ENCODE results near the gene PLOD1.
A peak's percentile ranks its signal among the peaks of the same experiment; 100 is the strongest.

PLOD1 gene

DNA sequence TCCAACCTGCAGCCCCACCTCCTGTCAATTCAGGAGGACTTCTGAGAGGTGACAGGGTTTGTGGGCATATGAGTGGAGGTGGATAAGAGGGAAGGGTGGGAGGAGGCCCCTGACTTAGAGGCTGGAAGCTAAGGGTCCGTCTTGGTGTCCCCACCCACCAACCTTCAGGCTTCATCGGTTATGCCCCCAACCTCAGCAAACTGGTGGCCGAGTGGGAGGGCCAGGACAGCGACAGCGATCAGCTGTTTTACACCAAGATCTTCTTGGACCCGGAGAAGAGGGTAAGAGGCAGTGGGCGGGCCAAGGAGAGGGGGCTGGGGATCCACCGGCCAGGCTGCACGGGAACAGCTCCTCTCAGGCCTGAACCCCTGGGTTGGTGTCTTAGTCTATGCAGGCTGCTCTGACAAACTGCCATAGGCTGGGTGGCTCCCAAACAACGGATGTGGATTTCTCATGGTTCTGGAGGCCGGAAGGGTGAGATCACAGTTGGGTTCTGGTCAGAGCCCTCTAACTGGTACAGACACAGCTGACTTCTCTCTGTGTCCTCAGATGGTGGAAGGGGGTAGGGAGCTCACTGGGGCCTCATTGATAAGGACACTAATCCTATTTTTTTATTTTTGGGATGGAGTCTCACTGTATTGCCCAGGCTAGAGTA lies 18.1 kb downstream of the PLOD1 start:
- no peaks in the 10 kb centered on the region for H3K9me3 ChIP-seq (ENCODE audit: control insufficient read depth in 2 of 2, low read length in 2 of 2)
- peaks cover 8 to 13% of the 10 kb centered on the region in 2 donors for H3K36me3 ChIP-seq (ENCODE audit: control insufficient read depth in 2 of 2, insufficient read depth in 2 of 2, low read length in 2 of 2)
- H3K4me3 ChIP-seq (ENCODE audit: low read length in 2 of 2) = no peak overlapping the region
- H3K27ac ChIP-seq (ENCODE audit: low read depth in 2 of 2, low read length in 2 of 2) = no peak overlapping the region
- H3K9ac ChIP-seq (ENCODE audit: low read depth in 1 of 2, low read length in 2 of 2) = no peak overlapping the region
- no peaks in the 10 kb centered on the region for H3K4me1 ChIP-seq (ENCODE audit: control insufficient read depth in 2 of 2, insufficient read depth in 2 of 2, low read length in 2 of 2)
- no peaks in the 10 kb centered on the region for H3K27me3 ChIP-seq (ENCODE audit: control insufficient read depth in 2 of 2, insufficient read depth in 2 of 2, low read length in 2 of 2)

DNA sequence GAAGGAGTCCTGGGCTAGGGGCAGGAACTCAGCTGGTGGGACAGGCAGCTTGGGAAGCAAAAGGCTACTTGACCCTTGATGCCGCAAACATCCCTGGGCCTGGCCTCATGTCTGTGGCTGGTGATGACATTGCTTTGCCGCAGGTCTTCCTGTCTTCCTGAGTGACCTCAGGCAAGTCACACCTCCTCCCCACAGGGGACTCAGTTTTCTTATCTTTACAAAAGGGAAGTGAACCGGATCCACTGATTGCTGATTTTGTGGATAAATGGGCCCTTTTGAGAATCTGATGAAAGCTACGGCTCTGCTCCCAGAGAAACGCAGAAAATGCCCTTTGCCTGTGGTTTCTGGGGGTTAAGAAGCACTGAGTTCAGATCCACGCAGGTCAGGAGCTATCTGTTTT lies 20.7 kb downstream of the PLOD1 start:
- Histone ChIP-seq H3K9me3 (ENCODE audit: control insufficient read depth in 2 of 2, low read length in 2 of 2) (no peaks in the 10 kb centered on the region), H3K4me3 (ENCODE audit: low read length in 2 of 2) (no peak overlapping the region), H3K4me1 (ENCODE audit: control insufficient read depth in 2 of 2, insufficient read depth in 2 of 2, low read length in 2 of 2) (no peaks in the 10 kb centered on the region), H3K36me3 (ENCODE audit: control insufficient read depth in 2 of 2, insufficient read depth in 2 of 2, low read length in 2 of 2) (peaks cover 8 to 13% of the 10 kb centered on the region in 2 donors), H3K9ac (ENCODE audit: low read depth in 1 of 2, low read length in 2 of 2) (no peak overlapping the region), H3K27me3 (ENCODE audit: control insufficient read depth in 2 of 2, insufficient read depth in 2 of 2, low read length in 2 of 2) (no peaks in the 10 kb centered on the region), H3K27ac (ENCODE audit: low read depth in 2 of 2, low read length in 2 of 2) (no peak overlapping the region)

DNA sequence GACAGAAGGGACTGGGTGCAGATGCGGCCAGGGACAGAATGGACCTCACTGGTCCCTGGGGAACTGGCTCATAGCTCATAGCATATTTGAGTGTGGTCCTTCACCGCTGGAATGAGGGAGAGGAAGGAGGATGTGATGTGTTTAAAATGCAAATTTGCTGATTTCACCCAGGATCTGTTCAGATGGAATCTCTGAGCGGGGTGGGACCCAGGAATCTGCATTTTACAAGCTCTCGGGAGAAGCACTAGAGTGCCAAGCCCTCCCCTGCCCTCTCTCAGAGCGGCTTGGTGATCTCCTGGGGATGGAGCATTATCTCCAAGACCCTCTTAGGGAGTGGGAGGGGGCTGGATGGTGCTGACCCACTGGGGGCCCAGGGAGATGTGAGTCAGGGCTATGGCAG lies 22.9 kb downstream of the PLOD1 start:
- Histone ChIP-seq H3K4me3 (ENCODE audit: low read length in 2 of 2) (no peak overlapping the region), H3K36me3 (ENCODE audit: control insufficient read depth in 2 of 2, insufficient read depth in 2 of 2, low read length in 2 of 2) (peaks cover 5 to 9% of the 10 kb centered on the region in 2 donors), H3K9me3 (ENCODE audit: control insufficient read depth in 2 of 2, low read length in 2 of 2) (no peaks in the 10 kb centered on the region), H3K27me3 (ENCODE audit: control insufficient read depth in 2 of 2, insufficient read depth in 2 of 2, low read length in 2 of 2) (no peaks in the 10 kb centered on the region), H3K27ac (ENCODE audit: low read depth in 2 of 2, low read length in 2 of 2) (no peak overlapping the region), H3K9ac (ENCODE audit: low read depth in 1 of 2, low read length in 2 of 2) (no peak overlapping the region), H3K4me1 (ENCODE audit: control insufficient read depth in 2 of 2, insufficient read depth in 2 of 2, low read length in 2 of 2) (peaks cover 3 to 5% of the 10 kb centered on the region in 2 donors)

DNA sequence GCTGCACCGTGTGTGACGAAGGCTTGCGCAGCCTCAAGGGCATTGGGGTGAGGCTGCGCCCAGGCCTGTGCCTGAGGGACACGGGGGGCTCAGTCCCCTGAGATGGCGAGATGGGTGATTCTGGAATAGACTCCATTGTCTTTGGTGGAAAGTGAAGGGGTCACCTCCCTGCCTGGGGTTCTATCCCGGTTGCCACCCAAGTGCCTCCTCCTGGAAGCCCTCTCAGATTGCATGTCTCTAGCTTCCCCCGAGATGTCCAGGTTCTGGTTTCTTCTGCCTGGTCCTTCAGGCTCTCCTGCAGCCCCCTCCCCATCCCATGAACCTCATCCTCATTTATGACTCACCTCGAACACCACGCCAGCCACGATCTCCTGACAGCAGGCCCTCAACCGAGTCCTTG lies 23.4 kb downstream of the PLOD1 start:
- H3K9me3 ChIP-seq (ENCODE audit: control insufficient read depth in 2 of 2, low read length in 2 of 2) = no peaks in the 10 kb centered on the region
- no peak overlapping the region for H3K9ac ChIP-seq (ENCODE audit: low read depth in 1 of 2, low read length in 2 of 2)
- H3K4me1 ChIP-seq (ENCODE audit: control insufficient read depth in 2 of 2, insufficient read depth in 2 of 2, low read length in 2 of 2) = peaks cover 3 to 5% of the 10 kb centered on the region in 2 donors
- no peak overlapping the region for H3K27ac ChIP-seq (ENCODE audit: low read depth in 2 of 2, low read length in 2 of 2)
- no peaks in the 10 kb centered on the region for H3K27me3 ChIP-seq (ENCODE audit: control insufficient read depth in 2 of 2, insufficient read depth in 2 of 2, low read length in 2 of 2)
- no peak overlapping the region for H3K4me3 ChIP-seq (ENCODE audit: low read length in 2 of 2)
- H3K36me3 ChIP-seq (ENCODE audit: control insufficient read depth in 2 of 2, insufficient read depth in 2 of 2, low read length in 2 of 2) = peaks cover 5 to 9% of the 10 kb centered on the region in 2 donors

DNA sequence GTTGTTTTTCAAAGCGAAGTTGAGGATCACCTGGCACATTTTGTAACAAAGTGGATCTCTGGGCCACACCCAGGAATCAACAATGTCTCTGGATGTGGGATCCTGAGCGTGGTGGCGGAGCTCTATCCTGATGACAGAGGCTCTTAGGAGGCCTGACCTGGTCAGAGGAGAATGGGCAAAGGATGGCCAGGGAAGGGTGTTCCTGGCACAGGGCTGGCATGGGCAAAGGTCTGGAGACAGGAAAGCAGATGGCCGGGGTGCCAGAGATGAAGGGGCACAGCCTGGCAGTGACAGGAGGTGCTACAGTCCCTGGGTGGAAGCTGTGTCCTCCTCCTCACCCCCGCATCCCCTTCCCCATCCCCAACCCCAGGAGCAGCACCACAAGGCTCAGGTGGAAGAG lies 25.8 kb downstream of the PLOD1 start:
- no peak overlapping the region for H3K9ac ChIP-seq (ENCODE audit: low read depth in 1 of 2, low read length in 2 of 2)
- H3K4me3 ChIP-seq (ENCODE audit: low read length in 2 of 2) = no peak overlapping the region
- peaks cover 3 to 5% of the 10 kb centered on the region in 2 donors for H3K4me1 ChIP-seq (ENCODE audit: control insufficient read depth in 2 of 2, insufficient read depth in 2 of 2, low read length in 2 of 2)
- H3K27me3 ChIP-seq (ENCODE audit: control insufficient read depth in 2 of 2, insufficient read depth in 2 of 2, low read length in 2 of 2) = no peaks in the 10 kb centered on the region
- H3K36me3 ChIP-seq (ENCODE audit: control insufficient read depth in 2 of 2, insufficient read depth in 2 of 2, low read length in 2 of 2) = peaks cover 19 to 22% of the 10 kb centered on the region in 2 donors
- no peaks in the 10 kb centered on the region for H3K9me3 ChIP-seq (ENCODE audit: control insufficient read depth in 2 of 2, low read length in 2 of 2)
- H3K27ac ChIP-seq (ENCODE audit: low read depth in 2 of 2, low read length in 2 of 2) = no peak overlapping the region

DNA sequence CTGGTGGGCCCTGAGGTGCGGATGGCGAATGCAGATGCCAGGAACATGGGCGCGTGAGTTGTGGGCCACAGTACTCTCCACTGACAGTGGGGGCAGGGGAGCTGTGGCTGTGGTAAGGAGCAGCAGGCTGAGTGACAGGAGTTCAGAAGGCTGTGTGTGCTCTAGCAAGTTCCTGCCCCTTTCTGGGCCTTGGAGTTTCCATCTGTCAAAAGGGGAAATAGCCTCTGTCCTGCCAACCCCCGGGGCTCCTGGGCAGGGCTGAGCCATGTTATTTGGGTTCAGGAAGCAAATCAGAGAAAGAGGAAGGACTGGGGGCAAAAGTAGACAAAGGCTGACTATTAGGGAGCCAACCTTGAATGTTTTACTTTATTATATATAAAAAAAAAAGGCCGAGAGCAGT lies 26.2 kb downstream of the PLOD1 start:
- no peaks in the 10 kb centered on the region for H3K9me3 ChIP-seq (ENCODE audit: control insufficient read depth in 2 of 2, low read length in 2 of 2)
- peaks cover 3 to 5% of the 10 kb centered on the region in 2 donors for H3K4me1 ChIP-seq (ENCODE audit: control insufficient read depth in 2 of 2, insufficient read depth in 2 of 2, low read length in 2 of 2)
- H3K9ac ChIP-seq (ENCODE audit: low read depth in 1 of 2, low read length in 2 of 2) = no peak overlapping the region
- H3K36me3 ChIP-seq (ENCODE audit: control insufficient read depth in 2 of 2, insufficient read depth in 2 of 2, low read length in 2 of 2) = peaks cover 19 to 24% of the 10 kb centered on the region in 2 donors
- H3K4me3 ChIP-seq (ENCODE audit: low read length in 2 of 2) = no peak overlapping the region
- H3K27me3 ChIP-seq (ENCODE audit: control insufficient read depth in 2 of 2, insufficient read depth in 2 of 2, low read length in 2 of 2) = no peaks in the 10 kb centered on the region
- H3K27ac ChIP-seq (ENCODE audit: low read depth in 2 of 2, low read length in 2 of 2) = no peak overlapping the region

DNA sequence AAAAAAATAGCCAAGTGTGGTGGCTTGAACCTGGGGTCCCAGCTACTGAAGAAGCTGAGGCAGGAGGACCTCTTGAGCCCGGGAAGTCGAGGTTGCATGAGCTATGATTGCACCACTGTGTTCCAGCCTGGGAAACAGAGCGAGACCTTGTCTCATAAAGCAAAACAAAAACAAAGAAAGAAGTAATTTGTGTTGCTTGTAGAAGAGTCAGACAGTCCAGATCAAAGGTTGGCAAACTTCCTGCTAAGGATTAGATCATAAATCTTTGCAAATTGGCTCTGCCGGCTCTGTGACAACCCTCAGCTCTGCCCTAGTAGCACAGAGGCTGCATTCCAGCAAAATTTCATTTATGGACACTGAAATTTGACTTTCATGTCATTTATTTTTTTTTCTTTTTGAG lies 26.7 kb downstream of the PLOD1 start:
- Histone ChIP-seq H3K27me3 (ENCODE audit: control insufficient read depth in 2 of 2, insufficient read depth in 2 of 2, low read length in 2 of 2) (no peaks in the 10 kb centered on the region), H3K4me3 (ENCODE audit: low read length in 2 of 2) (no peak overlapping the region), H3K36me3 (ENCODE audit: control insufficient read depth in 2 of 2, insufficient read depth in 2 of 2, low read length in 2 of 2) (peaks cover 23 to 29% of the 10 kb centered on the region in 2 donors), H3K27ac (ENCODE audit: low read depth in 2 of 2, low read length in 2 of 2) (no peak overlapping the region), H3K9ac (ENCODE audit: low read depth in 1 of 2, low read length in 2 of 2) (no peak overlapping the region), H3K9me3 (ENCODE audit: control insufficient read depth in 2 of 2, low read length in 2 of 2) (no peaks in the 10 kb centered on the region), H3K4me1 (ENCODE audit: control insufficient read depth in 2 of 2, insufficient read depth in 2 of 2, low read length in 2 of 2) (peaks cover 3 to 5% of the 10 kb centered on the region in 2 donors)

DNA sequence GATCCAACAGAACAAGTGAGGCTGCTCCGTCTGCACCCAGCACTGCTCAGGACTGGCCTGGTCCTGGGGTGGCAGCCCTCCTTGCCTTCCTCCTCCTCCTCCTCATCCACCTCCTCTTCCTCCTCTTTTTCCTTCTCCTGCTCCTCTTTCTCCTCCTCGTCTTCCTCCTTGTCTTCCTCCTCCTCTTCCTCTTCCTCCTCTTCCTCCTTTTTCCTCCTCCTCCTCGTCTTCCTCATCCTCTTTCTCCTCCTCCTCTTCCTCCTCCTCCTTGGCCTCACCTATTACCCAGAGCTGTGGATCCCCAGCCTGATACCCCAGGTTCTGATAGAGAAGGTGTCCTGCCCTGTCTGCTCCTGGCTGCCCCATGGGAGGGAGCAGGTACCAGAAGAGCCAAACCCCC lies 29.1 kb downstream of the PLOD1 start:
- Histone ChIP-seq H3K27ac (ENCODE audit: low read depth in 2 of 2, low read length in 2 of 2) (no peak overlapping the region), H3K36me3 (ENCODE audit: control insufficient read depth in 2 of 2, insufficient read depth in 2 of 2, low read length in 2 of 2) (peaks cover 18 to 20% of the 10 kb centered on the region in 2 donors), H3K9ac (ENCODE audit: low read depth in 1 of 2, low read length in 2 of 2) (no peak overlapping the region), H3K4me1 (ENCODE audit: control insufficient read depth in 2 of 2, insufficient read depth in 2 of 2, low read length in 2 of 2) (peaks cover 5 to 6% of the 10 kb centered on the region in 2 donors), H3K27me3 (ENCODE audit: control insufficient read depth in 2 of 2, insufficient read depth in 2 of 2, low read length in 2 of 2) (no peaks in the 10 kb centered on the region), H3K9me3 (ENCODE audit: control insufficient read depth in 2 of 2, low read length in 2 of 2) (no peaks in the 10 kb centered on the region), H3K4me3 (ENCODE audit: low read length in 2 of 2) (no peak overlapping the region)

DNA sequence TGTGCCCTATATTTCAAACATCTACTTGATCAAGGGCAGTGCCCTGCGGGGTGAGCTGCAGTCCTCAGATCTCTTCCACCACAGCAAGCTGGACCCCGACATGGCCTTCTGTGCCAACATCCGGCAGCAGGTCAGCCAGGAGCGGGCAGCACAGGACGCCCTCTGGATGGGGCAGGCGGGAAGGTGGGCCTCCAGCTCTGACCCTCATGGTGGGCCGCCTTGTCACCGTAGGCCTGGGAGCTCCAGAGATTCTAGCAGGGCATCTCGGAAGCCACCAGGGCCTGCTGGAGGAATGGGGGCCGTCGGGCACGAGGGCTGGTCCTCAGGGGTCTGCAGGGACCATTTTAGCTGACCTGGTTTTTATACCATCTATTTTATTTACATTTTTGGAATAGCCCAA lies 30.1 kb downstream of the PLOD1 start:
- peaks cover 18 to 20% of the 10 kb centered on the region in 2 donors for H3K36me3 ChIP-seq (ENCODE audit: control insufficient read depth in 2 of 2, insufficient read depth in 2 of 2, low read length in 2 of 2)
- no peak overlapping the region for H3K4me3 ChIP-seq (ENCODE audit: low read length in 2 of 2)

DNA sequence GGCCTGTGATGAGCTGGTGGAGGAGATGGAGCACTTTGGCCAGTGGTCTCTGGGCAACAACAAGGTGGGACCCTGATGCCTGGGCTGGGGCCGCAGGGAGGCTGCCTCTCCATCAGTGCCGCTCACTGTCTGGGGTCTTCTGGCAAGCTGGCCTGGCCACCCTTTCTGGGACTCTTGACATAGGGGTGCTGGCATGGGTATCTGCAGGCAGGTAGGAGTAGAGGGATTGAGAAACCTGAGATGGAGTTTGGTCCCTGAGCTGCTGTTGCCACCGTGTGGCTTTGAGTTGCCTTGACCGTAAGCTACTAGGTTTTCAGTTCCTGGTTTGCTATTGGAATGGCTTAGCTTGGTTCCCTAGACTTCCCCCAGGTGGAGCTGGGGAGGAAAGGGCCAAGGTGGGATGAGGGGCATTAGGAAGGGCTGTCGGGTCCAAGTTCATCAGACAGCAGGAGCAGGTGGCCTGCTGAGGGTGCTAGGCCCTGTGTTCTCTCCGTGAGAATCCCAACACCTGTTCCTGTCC lies 32.6 kb downstream of the PLOD1 start:
- no peaks in the 10 kb centered on the region for H3K27me3 ChIP-seq (ENCODE audit: control insufficient read depth in 2 of 2, insufficient read depth in 2 of 2, low read length in 2 of 2)
- H3K9me3 ChIP-seq (ENCODE audit: control insufficient read depth in 2 of 2, low read length in 2 of 2) = no peaks in the 10 kb centered on the region
- peaks cover 0 to 3% of the 10 kb centered on the region in 2 donors for H3K4me1 ChIP-seq (ENCODE audit: control insufficient read depth in 2 of 2, insufficient read depth in 2 of 2, low read length in 2 of 2)
- H3K36me3 ChIP-seq (ENCODE audit: control insufficient read depth in 2 of 2, insufficient read depth in 2 of 2, low read length in 2 of 2) = peaks cover 18 to 20% of the 10 kb centered on the region in 2 donors
- no peak overlapping the region for H3K4me3 ChIP-seq (ENCODE audit: low read length in 2 of 2)
- H3K27ac ChIP-seq (ENCODE audit: low read depth in 2 of 2, low read length in 2 of 2) = peak overlapping the region in 1 of 2 donors; percentile 39
- peak overlapping the region in 1 of 2 donors; percentile 11 for H3K9ac ChIP-seq (ENCODE audit: low read depth in 1 of 2, low read length in 2 of 2)

More for the DNA sequence above, 30.1 kb downstream of the PLOD1 start:
- H3K4me1 ChIP-seq (ENCODE audit: control insufficient read depth in 2 of 2, insufficient read depth in 2 of 2, low read length in 2 of 2) = peaks cover 5 to 6% of the 10 kb centered on the region in 2 donors
- no peak overlapping the region for H3K27ac ChIP-seq (ENCODE audit: low read depth in 2 of 2, low read length in 2 of 2)
- H3K9ac ChIP-seq (ENCODE audit: low read depth in 1 of 2, low read length in 2 of 2) = no peak overlapping the region
- H3K9me3 ChIP-seq (ENCODE audit: control insufficient read depth in 2 of 2, low read length in 2 of 2) = no peaks in the 10 kb centered on the region
- H3K27me3 ChIP-seq (ENCODE audit: control insufficient read depth in 2 of 2, insufficient read depth in 2 of 2, low read length in 2 of 2) = no peaks in the 10 kb centered on the region
